Fibroblast of skin of back (primary cell): ENCODE data around the gene KRT79.
"Not testable (repeated sequence)": the region's sequence is repeated elsewhere in the genome, so short reads cannot be mapped to it uniquely, and the experiment has no call there.

Experiments used
- DNase-seq: peaks from one replicate; pipeline ENCODE4 v3.0.0-alpha.2; 2013

Gene KRT79

DNA sequence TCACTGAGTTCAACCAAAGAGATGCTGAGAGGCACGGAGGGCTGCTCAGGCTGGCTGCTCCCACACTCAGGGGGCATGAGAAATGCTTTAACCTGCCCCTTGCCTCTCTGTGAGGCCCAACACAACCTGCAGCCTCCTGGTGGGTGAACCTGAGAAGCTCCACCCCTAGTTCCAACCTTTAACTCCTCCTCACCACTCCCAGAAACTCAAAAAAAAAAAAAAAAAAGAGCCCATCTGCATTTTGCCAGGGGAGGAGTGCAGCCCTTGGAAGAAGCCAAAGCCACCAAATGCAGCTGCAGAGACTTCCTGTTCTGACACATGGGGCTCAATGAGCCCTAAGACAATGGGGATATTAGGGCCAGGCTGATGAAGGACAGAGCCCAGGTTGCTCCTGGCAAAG is 29.1 kb downstream of the KRT79 start:
- no peak for DNase-seq

DNA sequence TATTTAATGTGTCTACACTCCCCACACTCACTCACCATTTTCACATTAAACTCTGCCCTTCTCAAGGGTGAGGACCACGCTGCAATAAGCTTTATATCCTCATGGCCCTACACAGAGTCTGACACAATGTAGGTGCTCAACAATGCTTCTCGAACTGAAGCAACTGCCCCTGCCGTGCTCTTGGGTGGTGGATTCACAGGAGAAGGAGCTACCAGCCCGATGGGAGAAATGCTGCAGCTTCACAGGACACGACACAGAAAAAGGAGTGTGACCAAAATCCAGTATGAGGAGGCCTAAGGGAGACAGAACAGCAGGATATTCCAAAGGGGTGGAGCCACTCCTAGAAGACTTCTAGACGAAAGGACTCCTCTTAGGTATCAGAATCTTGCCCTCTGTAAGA is 31.7 kb downstream of the KRT79 start:
- DNase-seq = no peak

DNA sequence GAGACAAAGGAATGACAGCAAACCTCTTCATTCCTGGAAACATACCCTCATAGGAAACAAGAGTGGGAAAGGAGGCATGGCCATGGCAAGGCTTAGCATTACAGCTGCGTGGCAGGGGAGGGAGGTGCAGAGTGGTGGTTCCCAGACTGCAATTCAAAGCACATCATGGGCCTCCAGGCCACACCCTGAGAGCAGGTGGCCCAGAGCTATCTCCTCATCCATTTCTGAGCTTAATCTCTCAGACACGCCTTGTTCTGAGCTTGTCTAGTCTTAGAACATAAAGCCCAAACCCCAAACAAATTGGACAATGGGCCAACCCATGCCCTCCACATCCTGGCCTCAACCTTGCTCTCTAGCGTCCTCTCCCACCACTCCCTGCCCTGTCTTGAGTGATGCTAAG is 32.3 kb downstream of the KRT79 start:
- no peak for DNase-seq

DNA sequence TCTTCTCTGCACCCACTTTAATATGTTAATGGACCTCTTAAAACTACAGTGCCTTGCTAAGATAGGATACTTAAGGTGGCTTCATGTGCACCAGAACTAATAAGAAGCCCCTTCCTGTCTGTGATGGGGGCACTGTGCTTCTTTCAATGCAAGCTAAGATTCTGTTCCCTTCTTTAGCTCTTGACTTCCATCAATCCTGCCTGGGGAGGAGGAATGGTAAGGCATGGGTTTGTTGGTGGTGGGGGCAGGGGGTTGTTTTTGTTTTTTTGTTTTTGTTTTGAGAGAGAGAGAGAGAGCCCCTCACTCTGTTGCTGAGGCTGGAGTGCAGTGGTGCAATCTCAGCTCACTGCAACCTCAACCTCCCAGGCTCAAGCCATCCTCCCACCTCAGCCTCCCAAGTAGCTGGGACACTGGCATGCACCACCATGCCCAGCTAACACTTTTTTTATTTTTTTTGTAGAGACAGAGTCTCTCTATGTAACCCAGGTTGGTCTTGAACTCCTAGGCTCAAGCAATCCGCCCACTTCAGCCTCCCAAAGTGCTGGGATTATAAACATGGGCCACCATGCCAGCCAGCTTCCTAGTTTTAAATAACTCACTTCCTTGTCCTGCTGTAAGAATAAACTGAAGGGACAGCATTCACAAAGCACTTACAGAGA is 33.7 kb downstream of the KRT79 start:
- DNase-seq = no peak

DNA sequence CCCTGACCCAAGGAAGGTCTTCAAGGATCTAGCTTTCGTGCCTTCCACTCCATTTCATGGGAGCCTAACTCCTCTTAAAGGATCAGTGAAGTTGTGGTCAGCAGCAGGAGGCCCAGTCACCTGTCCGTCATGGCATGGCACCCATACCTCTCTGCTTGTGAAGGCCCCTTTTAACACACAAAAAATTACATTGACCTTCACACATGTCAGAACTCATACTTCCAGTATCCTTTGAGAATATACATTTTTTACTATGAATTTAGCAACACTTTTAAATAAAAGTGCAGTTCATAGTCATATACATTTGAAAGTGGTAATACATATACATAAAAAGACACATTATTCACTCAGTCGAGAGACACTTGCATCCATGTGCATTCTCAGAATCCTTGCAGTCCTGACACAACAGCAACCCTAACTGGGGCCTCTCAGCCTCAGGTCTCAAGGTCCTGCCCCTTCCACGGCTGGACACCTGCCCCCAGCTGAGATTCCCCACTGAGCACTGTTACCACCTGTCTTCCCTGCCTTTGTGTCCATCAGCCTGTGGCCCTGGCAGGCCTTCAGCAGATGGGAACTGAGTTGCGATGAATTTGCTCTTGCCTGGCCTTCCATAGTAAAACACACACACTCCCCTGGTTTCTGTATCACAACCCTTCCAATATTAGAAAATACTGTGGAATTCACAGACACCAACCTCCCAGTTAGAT is 34.5 kb downstream of the KRT79 start:
- DNase-seq = no peak

DNA sequence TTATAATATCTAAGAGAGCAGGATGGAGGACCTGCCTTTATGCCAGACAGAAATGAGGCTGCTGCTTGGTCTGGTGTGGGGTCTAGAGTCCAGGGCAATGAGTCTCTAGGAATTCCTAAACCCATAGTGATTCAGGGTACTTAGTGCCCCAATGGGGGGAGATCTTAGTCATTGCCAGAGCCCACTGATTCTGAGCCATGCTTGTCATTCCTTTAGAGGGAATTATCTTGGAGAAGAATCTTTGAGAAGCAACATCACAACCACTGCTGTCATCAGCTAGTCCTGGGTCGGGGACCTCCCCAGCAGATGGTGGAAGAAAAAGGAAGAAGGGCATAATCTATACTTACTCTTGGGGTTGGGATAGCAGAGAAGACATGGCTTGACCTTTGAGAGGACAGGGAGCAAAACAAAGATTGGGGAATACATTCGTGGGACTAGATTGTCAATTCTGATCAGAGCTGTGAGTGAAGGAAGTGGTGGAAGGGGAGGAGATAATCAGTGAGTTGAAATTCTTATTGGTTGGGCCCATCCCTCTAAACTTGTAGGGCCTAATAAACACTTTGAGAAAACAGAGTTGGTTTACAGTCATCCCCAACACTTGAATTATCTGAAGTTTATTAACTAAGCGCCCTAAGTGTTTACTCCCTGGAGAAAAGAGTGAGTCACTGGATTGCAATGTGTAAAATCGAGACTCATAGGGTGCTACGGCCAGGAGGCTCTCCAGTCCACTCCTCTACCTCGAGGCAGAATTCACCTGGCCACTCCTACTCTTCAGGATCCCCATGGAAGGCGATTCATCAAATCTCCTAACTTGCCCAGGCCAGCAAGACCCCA is 35.2 kb downstream of the KRT79 start:
- DNase-seq = peak; percentile 82

DNA sequence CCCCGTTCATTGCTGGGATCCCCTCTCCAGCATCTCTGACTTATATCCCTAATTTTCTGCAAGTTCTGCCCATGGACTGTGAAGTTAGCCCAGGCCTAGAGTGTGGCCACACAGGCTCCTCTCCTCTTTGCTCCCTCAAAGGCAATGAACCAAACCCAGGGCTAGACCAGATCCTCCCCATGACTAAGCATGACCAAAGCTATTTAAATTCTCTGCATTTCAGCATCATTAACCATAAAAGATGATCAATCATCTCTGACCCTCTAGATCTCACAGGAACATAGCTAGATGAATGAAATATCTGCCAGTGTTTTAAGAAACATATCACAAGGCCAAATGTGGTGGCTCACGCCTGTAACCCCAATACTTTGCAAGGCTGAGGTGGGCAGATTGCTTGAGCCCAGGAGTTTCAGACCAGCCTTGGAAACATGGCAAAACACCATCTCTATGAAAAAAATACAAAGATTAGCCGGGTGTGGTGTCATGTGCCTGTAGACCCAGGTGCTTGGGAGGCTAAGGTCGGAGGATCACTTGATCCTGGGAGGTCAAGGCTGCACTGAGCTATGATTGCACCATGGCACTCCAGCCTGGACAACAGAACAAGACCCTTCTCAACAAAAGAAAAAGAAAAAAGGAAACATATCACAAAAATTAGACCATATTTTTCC is 36.0 kb downstream of the KRT79 start:
- DNase-seq = peak; percentile 75

DNA sequence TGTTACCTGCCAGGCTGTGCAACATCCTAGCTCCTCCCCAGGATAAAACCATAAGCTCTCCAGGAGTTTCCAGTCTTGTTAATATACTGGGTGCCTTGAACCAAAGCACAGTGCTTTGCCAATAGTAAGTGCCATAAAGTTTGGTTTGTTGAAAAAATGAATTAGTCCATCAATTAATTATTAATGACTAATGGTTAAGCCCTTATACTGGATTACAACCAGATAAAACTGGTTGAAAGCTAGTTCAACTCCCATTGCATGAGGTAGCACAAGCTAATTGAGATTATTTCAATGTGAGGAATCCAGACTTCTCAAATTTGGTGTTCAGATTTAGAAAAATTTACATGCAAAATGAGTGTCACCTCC is 36.6 kb downstream of the KRT79 start:
- no peak for DNase-seq

DNA sequence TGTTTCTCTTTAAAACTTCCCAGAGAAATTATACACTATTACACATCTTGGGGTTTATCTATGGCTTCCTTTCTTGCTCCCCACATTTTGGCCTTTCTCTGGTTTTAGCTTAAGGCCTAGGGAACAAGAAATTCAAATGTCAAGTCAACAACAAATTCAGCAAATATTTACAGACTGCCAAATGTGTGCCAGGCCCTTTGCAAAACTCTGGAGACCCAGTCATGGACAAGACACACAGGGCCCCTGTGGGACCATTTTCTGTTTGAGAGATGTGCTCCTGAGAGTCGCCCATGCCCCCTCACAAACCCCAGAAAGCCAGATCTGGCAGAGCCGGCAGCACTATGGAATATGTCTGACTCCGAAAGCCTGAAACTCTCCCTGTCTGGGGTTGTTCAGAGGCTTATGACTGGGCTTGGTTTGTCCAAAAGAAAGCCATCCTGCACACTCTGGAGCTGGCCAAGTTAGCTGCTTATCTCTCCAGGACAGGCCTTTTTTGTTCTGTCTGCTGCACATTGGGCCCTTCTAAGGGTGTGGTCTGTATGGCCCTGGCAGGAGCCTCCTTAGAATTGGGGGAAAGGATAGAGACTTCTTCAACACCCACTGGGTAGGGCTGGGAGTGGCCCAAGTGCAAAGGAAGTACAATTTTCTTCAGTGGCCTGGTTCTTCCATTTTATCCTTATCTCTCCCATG is 37.1 kb downstream of the KRT79 start:
- DNase-seq = no peak

DNA sequence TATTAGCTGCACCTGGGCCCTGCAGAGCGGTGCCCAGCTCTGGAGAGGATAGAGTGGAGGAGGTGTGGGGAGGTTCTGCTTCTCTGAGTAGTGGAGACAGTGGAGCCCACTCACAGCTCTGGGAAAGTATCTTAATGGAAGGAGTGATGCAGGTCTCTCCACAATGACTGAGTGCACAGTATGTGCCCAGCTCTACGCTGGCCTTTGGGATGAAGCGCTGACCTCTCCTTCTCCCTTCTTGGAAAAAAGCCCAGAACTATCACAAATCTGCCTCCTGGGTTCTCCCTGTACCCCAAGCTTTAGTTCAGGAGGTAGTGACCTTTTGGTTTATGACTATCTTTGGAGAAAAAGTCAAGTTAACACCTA is 37.7 kb downstream of the KRT79 start:
- DNase-seq = no peak

DNA sequence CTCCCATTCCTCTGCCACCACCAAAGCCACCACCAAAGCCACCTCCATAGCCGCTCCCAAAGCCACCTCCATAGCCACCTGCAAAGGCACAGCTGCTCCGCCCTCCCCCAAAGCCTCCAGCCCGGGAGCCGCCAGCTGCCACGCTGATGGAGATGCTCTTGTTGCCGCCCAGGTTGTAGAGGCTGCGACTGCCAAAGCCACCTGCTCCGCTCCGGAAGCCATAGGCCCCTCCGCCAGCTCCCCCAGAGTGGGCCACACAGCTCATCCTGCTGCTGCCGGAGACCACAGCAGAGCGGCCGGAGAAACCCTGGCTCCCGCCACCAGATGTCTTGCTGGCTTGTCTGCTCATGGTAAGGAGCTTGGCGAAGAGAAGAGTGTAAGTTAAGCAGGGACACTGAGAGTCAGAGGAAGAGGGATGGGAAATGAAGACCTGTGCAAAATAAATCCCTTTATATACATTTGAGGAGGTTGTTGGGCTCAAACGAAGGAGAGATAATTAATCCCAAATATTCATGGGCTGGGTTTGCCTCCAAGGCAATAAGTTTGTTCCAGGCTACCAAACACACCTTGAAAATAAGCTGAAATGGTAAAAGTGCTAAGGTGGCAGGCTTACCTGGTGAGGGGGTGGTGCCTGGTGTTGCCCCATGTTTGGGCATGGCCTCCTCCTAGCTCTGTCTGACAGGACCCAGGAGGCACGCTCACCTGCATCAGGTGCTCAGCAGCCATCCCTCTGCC is 38.2 kb downstream of the KRT79 start, which contains the start of gene KRT3:
TSS of gene KRT3 (minus strand) at position 424 of the 735 bp plus-strand sequence. CDS start at position 349, 75 bp downstream.
- DNase-seq = no peak

DNA sequence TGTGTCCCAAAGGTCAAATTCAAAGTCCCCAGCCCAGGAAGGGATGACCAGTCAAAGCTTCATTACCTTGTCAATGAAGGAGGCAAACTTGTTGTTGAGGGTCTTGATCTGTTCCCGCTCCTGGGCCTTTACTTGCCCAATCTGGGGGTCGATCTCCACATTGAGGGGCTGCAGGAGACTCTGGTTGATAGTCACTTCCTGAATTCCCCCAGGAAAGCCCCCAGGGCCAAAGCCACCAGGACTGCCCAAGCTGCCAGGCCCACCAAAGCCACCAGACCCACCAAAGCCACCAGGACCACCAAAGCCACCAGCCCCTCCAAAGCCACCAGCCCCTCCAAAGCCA is 38.8 kb downstream of the KRT79 start:
- DNase-seq = not testable (repeated sequence)

DNA sequence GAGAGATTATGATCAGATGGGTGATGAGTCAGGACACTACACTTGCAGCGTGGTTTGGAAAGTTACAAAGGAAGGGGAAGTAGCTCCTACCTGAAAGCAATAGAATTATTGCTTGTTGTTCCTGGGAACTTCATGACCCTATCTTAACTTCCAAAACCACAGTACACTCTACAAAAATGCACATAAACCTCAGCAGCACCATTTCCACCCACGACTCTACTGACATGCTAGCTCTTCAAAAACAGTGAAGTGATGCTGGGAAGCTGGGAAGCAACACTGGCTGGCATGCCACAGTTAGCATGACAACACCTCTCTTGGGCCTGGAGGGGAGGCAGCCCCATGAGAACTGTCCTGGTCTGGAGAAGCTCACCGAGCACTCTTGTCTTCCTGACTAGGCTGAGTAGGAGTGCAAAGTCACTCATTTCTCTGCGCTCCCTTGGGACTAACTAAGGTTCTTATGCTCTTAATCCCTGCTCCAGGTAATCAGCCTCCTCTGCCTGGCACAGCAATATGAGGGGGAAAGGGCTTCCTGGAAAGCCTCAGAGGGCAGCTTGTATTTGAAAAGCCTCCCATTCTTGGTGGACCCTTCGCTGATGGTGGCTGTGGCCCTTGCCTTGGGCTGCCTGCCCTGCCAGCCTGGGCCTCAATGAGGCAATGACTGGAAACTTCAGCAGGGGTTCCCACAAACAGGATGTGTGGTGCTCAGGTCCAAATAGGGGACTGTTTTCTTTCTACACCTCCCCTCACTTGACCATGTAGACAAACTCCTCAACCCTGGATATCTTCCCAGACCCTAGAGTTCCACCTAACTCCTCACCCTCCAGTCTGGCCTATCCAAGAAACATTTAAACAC is 39.4 kb downstream of the KRT79 start:
- DNase-seq = peak; percentile 10

DNA sequence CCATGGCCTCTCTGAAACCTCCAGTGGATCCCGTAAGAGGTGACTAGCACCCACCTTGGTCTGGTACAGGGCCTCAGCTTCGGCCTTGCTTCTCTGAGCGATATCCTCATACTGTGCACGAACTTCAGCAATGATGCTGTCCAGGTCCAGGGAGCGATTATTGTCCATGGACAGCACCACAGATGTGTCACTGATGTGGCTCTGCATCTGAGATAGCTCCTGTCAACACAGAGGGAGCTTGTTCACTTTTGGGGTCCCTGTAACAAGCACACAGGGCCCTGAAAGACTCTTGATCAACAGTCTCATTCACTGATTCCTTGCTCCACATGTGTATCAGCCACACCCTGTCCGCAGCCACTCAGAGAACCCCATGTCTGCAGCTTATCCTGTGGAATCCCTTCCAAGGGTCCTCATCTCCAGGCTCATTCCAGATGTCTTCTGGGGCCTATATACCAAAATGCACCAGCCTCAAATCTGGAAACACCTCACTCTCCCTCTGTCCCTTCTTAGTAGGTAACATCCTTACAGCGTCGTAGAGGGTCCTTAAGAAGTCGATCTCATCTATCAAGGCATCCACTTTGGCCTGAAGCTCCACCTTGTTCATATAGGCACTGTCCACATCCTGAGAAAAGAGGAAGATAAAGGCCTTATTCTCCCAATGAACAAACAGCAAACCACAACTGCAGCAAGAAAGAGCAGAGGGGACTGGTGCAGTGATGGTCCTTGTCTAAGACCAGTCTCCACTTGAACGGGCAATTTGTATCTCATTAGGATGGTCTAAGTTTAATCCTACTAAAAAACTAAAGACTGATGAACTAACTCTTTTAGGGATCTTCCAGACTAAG is 41.7 kb downstream of the KRT79 start:
- no peak for DNase-seq

DNA sequence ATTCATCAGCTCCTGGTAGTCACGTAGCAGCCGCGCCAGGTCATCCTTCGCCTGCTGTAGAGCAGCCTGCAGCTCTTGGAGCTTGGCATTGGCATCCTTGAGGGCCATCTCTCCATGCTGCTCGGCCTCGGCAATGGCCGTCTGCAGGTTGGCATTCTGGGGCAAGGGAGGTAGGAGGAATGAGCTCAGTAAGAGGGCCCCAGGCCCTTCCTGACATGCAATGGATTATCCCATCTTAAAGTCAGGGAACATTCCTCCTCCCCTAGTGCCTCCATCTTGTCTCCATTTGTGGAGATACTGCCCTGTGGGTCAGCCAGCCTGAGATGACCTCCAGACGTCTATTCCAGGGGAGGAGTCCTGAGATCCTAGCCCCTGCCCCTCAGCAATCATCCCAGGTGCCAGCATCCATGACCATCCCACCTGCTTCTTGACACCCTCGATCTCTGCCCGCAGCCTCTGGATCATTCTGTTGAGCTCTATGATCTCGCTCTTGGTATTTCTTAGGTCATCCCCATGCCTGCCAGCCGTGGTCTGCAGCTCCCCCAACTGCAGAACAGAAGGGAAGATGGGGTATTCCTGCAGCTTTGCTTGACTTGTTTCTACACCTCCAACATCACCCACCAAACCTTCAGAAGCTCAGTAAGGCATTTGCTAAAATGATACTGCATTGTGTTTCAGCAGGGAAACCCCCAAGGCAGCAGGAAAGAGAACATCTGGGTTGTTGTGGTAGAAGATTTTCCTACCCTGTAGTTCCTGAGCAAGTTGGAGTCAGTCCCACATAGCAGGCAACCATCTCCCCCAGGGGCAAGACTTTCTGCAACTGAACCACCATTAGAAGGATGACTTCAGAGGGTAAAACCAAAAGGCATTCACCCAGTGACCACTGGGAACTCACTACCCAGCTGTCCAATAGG is 42.6 kb downstream of the KRT79 start:
- DNase-seq = no peak

DNA sequence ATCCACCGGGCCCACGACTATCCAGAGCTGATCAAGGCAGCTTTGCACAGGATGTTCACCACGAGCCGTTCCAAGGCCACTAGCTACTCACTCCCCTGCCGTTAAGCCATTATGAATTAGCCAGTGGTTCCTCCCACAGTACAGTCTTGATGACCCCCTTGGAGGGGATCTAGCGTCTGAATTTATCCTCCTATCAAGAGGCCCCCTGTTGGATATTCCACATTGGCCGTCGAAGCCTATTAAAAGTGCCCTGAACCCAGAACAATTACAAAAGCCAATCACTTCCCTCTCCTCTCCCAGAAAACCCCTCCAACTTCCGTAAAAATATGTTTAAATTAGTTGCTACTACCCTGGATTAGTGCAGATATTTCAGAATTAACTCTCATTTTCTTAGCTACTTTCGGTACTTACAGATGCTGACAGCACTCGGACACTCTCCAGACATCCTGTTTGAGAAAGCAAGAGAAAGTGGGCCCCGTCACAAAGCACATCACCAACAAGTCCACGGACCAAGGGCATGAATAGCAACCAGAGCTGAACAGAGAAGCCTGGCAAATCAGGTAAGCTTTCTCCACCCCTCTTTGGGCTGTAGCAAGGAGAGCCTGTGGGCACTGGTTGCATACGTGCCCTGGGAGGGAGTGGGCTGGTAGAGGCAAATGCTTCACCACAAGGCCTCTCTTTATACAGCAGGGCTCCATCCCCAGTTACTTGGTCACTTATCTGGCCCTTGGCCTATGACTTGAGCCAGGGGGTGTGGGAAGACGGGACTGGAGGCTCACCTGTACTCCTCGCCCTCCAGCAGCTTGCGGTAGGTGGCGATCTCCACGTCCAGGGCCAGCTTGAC is 43.5 kb downstream of the KRT79 start:
- DNase-seq = no peak

DNA sequence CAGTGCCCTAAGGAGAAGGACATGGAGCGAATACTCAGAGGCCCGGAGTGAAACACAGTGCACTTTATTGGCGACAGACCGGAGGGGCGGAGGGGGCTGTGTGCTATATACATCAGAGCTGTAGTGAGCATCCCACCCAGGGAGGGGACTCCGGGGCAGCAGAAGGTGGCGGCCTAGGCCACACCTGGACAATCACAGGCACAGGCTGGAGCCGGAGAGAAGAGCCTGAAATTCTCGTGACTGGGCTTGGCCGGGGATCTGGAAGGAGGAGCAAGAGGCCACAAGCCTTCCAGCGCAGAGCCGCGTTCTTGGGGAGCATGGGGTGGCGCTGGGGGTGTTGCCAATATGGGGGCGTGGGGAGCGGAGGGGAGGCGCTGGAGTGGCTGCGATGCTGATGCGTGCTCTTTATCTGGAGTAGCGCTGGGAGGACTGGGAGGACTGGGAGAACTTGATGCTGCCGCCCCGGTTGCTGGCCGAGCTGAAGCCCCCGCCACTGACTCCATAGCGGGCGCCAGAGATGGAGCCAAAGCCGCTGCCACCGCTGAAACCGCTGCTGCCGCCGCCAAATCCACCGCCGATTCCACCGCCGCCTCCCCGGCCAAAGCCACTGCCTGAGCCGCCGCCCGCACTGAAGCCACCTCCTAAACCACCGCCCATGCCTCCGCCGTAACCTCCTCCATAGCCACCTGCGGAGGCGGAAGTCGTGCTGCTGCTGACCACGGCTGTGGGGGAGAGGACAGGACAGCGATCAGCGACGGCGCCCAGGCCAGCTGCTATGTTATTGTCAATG is 44.3 kb downstream of the KRT79 start:
- no peak for DNase-seq
